Suprapubic skin (tissue), 3 donors: Measurements from ENCODE around the gene BARX1.

Experiments
- POLR2A ChIP-seq, 2 donors: fragments of 450-650 bp; IDR thresholded peaks; one replicate each; pipeline ENCODE4 v1.6.1; 2017; ENCODE audit warnings: antibody characterized with exemption in 2 of 2, mild to moderate bottlenecking in 2 of 2, moderate library complexity in 2 of 2
- TF ChIP-seq, protein P1 (sequence below), 2 donors: fragments of 200-600 bp in 1 of 2; fragments of 450-650 bp in 1 of 2; sonication (generic) in 1 of 2; IDR thresholded peaks; one replicate each; pipeline ENCODE4 v1.5.1; 2016 to 2019; ENCODE audit warnings: antibody characterized with exemption in 2 of 2, mild to moderate bottlenecking in 1 of 2, moderate library complexity in 1 of 2

DNA sequence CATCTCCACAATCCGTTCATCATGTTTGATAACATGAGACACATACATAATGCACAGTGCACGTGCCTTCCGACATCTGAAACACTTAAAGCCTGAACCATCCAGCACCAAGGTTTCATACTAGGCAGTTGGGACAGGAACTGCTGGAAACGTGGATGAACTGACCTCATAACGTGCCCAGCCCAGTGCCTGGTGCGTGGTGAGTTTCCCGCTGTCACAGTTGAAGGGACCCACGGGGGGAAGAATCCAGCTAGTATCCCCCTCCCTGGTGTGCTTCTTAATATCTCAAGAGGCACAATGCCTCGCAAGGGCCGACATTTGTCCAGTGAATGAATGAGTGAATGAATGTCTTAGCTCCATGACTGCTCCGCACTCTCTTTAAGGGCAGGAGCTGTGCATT lies 23.2 kb downstream of the BARX1 start:
- TF ChIP-seq, protein P1, sequence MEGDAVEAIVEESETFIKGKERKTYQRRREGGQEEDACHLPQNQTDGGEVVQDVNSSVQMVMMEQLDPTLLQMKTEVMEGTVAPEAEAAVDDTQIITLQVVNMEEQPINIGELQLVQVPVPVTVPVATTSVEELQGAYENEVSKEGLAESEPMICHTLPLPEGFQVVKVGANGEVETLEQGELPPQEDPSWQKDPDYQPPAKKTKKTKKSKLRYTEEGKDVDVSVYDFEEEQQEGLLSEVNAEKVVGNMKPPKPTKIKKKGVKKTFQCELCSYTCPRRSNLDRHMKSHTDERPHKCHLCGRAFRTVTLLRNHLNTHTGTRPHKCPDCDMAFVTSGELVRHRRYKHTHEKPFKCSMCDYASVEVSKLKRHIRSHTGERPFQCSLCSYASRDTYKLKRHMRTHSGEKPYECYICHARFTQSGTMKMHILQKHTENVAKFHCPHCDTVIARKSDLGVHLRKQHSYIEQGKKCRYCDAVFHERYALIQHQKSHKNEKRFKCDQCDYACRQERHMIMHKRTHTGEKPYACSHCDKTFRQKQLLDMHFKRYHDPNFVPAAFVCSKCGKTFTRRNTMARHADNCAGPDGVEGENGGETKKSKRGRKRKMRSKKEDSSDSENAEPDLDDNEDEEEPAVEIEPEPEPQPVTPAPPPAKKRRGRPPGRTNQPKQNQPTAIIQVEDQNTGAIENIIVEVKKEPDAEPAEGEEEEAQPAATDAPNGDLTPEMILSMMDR (IDR thresholded peaks at IDR 0.05), result no peak
- no peak for TF ChIP-seq POLR2A (IDR thresholded peaks at IDR 0.05)
